Measurements from ENCODE around the gene IRF2BP2. TPM values are rescaled to one million over a fixed set of nuclear protein-coding genes. Genes with fewer than 3 reads are reported as not detected.
A peak's percentile ranks its signal among the peaks of the same experiment; 100 is the strongest.

IRF2BP2 gene
- total and polyA plus RNA-seq, 2 of the 13 experiments (the other 11 are each of a cell fraction or from before 2014, with no cell fraction given) = 140 to 147 TPM

DNA sequence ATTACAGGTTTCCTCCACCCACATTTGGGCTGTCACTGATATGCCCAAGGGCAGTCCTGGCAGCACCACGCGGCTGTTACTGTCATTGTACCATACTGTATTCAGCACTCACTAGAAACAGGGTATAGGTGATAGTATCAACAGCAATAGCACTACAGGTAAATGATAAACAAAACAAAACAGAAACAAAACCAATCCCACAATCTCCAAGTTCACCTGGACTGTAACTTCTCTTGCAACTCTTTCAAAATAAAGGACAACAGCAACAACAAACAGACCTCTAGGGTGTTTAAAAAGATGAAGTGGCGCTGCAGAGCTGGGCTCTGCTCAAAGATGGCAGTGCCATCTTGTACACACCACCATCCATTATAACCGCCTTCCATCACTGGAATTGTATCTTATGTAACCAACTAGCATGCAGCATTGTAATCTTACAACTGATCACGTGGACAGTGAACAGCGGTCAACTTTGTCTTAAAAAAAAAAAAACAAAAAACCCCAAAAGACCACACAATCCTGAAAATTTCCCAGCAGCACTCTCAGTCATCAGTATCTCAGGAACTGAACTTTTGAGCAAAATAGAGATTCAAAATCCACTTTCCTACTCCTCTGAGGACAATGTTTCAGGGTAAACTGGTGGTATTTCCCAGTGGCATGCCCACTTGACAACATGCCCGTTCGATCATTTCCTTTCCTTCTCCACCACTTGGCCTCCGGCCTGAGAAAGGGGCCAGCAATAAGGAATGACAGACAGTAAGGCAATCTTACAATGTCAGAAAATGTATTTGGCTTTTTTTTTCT, 3.8 kb downstream of the IRF2BP2 start (continued):
- TF ChIP-seq HMGXB4 (CRISPR knock-in tag; IDR thresholded peaks at IDR 0.05; ENCODE audit: borderline replicate concordance in 1 of 2, low read depth in 1 of 2) (peak in 1 of 2 experiments; percentile 16; a peak in 2 of 4 replicates), ZIK1 (CRISPR knock-in tag; IDR thresholded peaks at IDR 0.05; ENCODE audit: borderline replicate concordance, low read depth) (no peak), ARID4A (CRISPR knock-in tag; IDR thresholded peaks at IDR 0.05; ENCODE audit: borderline replicate concordance) (peak; percentile 32; the same call in 1 of the 2 replicates), ZGPAT (CRISPR knock-in tag; IDR thresholded peaks at IDR 0.05) (no peak; the same call in 1 of the 2 replicates), EP300 (IDR thresholded peaks at IDR 0.05; ENCODE audit: low read depth in 2 of 2, low read length in 2 of 2) (peak in 1 of 2 experiments; percentile 34; a peak in 2 of 4 replicates), EP300 (CRISPR knock-in tag; IDR thresholded peaks at IDR 0.05; ENCODE audit: borderline replicate concordance) (no peak), ZNF878 (CRISPR knock-in tag; IDR thresholded peaks at IDR 0.05) (0 out of 2 replicates have a peak, but pooled peaks have one; percentile 13), GATAD2A (CRISPR knock-in tag; IDR thresholded peaks at IDR 0.05) (peak; percentile 40; the same call in 1 of the 2 replicates), HOXA3 (CRISPR knock-in tag; IDR thresholded peaks at IDR 0.05) (0 out of 2 replicates have a peak, but pooled peaks have one; percentile 27), ZBTB7B (CRISPR knock-in tag; IDR thresholded peaks at IDR 0.05) (0 out of 2 replicates have a peak, but pooled peaks have one; percentile 18), AGO2 (optimal IDR thresholded peaks at IDR 0.05; ENCODE audit: low read depth, low read length) (peak; percentile 60), FOXA3 (CRISPR knock-in tag; IDR thresholded peaks at IDR 0.05) (peak; percentile 59), MAFK (conservative IDR thresholded peaks at IDR 0.05 in 1 of 2, IDR thresholded peaks at IDR 0.05 in 1 of 2; ENCODE audit: low read length in 2 of 2) (no peak), KAT7 (CRISPR knock-in tag; IDR thresholded peaks at IDR 0.05; ENCODE audit: borderline replicate concordance) (peak; percentile 38), ZSCAN31 (CRISPR knock-in tag; IDR thresholded peaks at IDR 0.05; ENCODE audit: low read depth) (0 out of 2 replicates have a peak, but pooled peaks have one; percentile 11), STAG1 (CRISPR knock-in tag; IDR thresholded peaks at IDR 0.05) (peak; percentile 7; the same call in 1 of the 2 replicates)
- TF ChIP-seq, protein P1, sequence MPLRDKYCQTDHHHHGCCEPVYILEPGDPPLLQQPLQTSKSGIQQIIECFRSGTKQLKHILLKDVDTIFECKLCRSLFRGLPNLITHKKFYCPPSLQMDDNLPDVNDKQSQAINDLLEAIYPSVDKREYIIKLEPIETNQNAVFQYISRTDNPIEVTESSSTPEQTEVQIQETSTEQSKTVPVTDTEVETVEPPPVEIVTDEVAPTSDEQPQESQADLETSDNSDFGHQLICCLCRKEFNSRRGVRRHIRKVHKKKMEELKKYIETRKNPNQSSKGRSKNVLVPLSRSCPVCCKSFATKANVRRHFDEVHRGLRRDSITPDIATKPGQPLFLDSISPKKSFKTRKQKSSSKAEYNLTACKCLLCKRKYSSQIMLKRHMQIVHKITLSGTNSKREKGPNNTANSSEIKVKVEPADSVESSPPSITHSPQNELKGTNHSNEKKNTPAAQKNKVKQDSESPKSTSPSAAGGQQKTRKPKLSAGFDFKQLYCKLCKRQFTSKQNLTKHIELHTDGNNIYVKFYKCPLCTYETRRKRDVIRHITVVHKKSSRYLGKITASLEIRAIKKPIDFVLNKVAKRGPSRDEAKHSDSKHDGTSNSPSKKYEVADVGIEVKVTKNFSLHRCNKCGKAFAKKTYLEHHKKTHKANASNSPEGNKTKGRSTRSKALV (CRISPR knock-in tag; IDR thresholded peaks at IDR 0.05) = no peak

Measured in HepG2 (cell line).